Aorta (tissue), 5 donors: ENCODE measurements around the gene SHOX. TPM values are rescaled to one million over a fixed set of nuclear protein-coding genes. Genes with fewer than 3 reads are reported as not detected.

Experiments
- ATAC-seq: fragments of 200-7000 bp; cut with Tn5 transposase; one replicate; pipeline ENCODE4 v1.9.1; 2022; ENCODE audit warnings: moderate library complexity; ENCODE audit not compliant: low FRiP score
- DNase-seq, 2 donors: peaks; one replicate each; pipeline ENCODE4 v3.0.0-alpha.2; 2020
- H3K27ac ChIP-seq, 2 donors: one replicate each; pipeline ENCODE4 v1.5.1; 2013; ENCODE audit warnings: low read length in 2 of 2, mild to moderate bottlenecking in 2 of 2, moderate library complexity in 2 of 2, control low read depth in 1 of 2, inconsistent platforms in 1 of 2, low read depth in 1 of 2
- H3K27me3 ChIP-seq, 2 donors: one replicate each; pipeline ENCODE4 v1.6.1; 2013; ENCODE audit warnings: control low read depth in 1 of 2, low read length in 1 of 2, mild to moderate bottlenecking in 1 of 2, moderate library complexity in 1 of 2; ENCODE audit not compliant: insufficient read depth in 2 of 2, control insufficient read depth in 1 of 2
- H3K36me3 ChIP-seq, 2 donors: one replicate each; pipeline ENCODE4 v1.6.1; 2013; ENCODE audit warnings: control low read depth in 1 of 2, low read length in 1 of 2, mild to moderate bottlenecking in 1 of 2; ENCODE audit not compliant: insufficient read depth in 2 of 2, control insufficient read depth in 1 of 2
- H3K4me1 ChIP-seq, 2 donors: one replicate each; pipeline ENCODE4 v1.6.1; 2013; ENCODE audit warnings: low read length in 2 of 2, control low read depth in 1 of 2, mild to moderate bottlenecking in 1 of 2, moderate library complexity in 1 of 2; ENCODE audit not compliant: insufficient read depth in 2 of 2, control insufficient read depth in 1 of 2
- H3K4me3 ChIP-seq, 2 donors: one replicate each; pipeline ENCODE4 v1.5.1; 2013; ENCODE audit warnings: low read length in 2 of 2, control low read depth in 1 of 2, mild to moderate bottlenecking in 1 of 2
- H3K9me3 ChIP-seq: one replicate; pipeline ENCODE4 v1.6.1; 2013; ENCODE audit warnings: mild to moderate bottlenecking, low read length; ENCODE audit not compliant: control insufficient read depth
- WGBS, 2 donors: extraction: QIAGEN DNeasy Blood & Tissue Kit; methylation state at CpG; one replicate each; pipeline ENCODE4 v1.1.7; 2013; 5-methylcytosine and 5-hydroxymethylcytosine counted together
- intact Hi-C, 2 donors: fragments of 100-400 bp; cut with DNase I; formaldehyde crosslinking; loops; one replicate each; pipeline versions ENCODE4 v1.14.2 to v1.15.0; 2022
- polyA plus RNA-seq, 2 donors: library from polyadenylated mRNA; stranded (reverse); fragments of 200-250 nt; gene quantifications; one replicate each; pipeline ENCODE4 v1.2.3, GENCODE V29; 2013
- total RNA-seq, 2 donors: library from RNA; stranded (reverse); fragmentation: NEBNext Ultra II Directional; extraction: Animal tissue kit (Norgen Biotek cat#: 25700); gene quantifications; one replicate each; pipeline ENCODE4 v1.2.1, GENCODE V29; 2021
- donor health status: healthy with polysubstance abuse.
- donor health status: Bipolar disorder and iron deficiency.
- donor health status: DM: no; HTN: no; CAD: no.
- donor health status: DM: no; HTN: no; CAD: no.
- donor health status: DM: yes; HTN: yes; CAD: no.

The SHOX gene
- total and polyA plus RNA-seq, 4 donors: 0.13 TPM; not detected in 3

DNA sequence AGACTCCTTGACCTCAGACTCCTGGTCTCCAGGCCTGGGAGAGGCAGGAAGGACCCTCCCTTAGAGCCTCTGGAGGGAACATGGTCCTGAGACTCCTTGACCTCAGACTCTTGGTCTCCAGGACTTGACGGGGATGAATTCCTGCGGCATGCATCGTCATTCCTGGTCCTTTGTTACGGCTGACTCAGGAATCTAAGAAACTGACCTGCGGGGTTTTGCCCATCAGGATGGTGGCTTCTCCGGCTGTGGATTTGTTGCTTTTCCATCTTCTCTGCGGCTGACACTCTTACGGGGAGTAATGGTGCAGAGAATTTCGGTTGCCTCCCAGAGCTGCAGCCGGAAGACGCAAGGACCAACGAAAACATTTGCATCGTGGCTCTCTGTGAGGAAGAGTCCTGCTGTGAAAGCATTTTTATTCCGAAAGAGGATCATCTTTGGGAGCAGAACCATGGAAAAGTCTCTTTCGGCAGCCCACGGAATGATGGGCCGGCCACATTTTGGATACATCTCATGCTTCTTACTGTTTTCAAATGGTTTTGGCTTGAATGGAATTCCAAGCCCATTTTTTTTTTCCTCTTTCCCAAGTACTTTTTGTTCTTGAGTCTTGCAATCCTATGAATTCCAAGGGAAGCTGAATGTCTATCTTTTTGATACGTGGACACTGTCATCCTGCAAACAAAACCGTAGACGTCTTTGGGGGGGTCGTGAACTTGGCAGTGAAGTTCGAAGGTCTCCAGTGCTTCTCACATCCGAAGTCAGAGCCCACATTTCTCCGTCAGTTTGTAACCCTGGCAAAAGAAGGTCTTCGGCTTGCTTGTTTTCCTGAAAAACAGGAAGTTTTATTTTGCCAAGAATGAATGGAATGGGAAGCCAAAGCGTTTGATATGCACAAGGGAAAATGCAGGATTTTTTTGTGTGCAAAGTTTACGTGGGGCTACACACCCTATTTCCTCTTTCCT is 36.5 kb downstream of the SHOX start:
- intact Hi-C loops: no loop called here

DNA sequence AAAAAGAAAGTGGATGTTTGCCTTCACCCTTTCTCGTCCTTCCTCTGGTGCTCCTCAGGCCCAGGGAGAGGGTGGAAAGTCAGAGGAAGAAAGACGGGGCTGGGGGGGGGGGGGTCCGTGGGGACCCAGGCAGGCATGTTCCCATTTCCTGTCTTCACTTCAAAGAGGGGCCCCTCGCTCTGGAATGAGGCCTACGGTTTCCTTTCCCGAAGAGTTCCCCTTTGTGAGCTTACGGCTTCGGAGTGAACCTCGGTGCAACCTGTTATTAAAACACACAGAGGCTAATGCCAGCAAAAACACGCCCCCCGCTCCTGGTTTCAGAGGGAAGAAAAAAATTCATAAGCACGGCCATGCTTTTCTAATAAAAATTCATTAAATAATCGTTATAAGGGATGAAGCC is 40.1 kb downstream of the SHOX start:
- intact Hi-C loops: no loop called here
- 13 to 14% methylated on average over 12 to 13 of the region's 13 CpGs for WGBS, 2 donors
- no peaks in the 10 kb centered on the region for H3K4me1 ChIP-seq
- H3K9me3 ChIP-seq: peaks cover 6% of the 10 kb centered on the region
- no peaks in the 10 kb centered on the region for H3K36me3 ChIP-seq
- DNase-seq: no peak
- no peak for ATAC-seq
- H3K4me3 ChIP-seq: no peak overlapping the region
- no peaks in the 10 kb centered on the region for H3K27me3 ChIP-seq
- no peak overlapping the region for H3K27ac ChIP-seq

More for the DNA sequence above, 36.5 kb downstream of the SHOX start:
- Histone ChIP-seq H3K9me3 (peaks cover 4% of the 10 kb centered on the region), H3K27ac (no peak overlapping the region), H3K4me1 (no peaks in the 10 kb centered on the region), H3K27me3 (no peaks in the 10 kb centered on the region), H3K36me3 (no peaks in the 10 kb centered on the region), H3K4me3 (no peak overlapping the region)
- DNase-seq (no peak), ATAC-seq (no peak)
- 31 to 33% methylated on average over 27 of the region's 27 CpGs for WGBS, 2 donors

DNA sequence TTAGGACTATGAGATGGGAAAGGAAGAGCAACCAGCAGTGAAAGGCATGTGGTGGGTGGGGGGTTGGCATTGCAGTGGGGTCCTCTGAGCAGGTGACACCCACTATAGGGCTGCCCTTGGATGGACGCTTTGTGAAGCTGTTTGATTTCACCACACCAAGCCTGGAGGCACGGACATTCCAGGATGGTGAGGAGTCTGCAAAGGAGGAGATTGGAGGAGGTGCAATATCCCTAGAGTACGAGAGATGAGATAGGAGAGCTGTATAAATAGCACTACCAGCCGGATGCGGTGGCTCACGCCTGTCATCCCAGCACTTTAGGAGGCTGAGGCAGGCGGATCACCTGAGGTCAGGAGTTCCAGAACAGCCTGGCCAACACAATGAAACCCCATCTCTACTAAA is 42.3 kb downstream of the SHOX start:
- ATAC-seq (no peak), DNase-seq (no peak)
- Histone ChIP-seq H3K4me1 (no peaks in the 10 kb centered on the region), H3K9me3 (peaks cover 2% of the 10 kb centered on the region), H3K4me3 (no peak overlapping the region), H3K27ac (no peak overlapping the region), H3K27me3 (no peaks in the 10 kb centered on the region), H3K36me3 (no peaks in the 10 kb centered on the region)
- intact Hi-C loops: no loop called here
- 79 to 81% methylated on average over 7 of the region's 7 CpGs for WGBS, 2 donors

DNA sequence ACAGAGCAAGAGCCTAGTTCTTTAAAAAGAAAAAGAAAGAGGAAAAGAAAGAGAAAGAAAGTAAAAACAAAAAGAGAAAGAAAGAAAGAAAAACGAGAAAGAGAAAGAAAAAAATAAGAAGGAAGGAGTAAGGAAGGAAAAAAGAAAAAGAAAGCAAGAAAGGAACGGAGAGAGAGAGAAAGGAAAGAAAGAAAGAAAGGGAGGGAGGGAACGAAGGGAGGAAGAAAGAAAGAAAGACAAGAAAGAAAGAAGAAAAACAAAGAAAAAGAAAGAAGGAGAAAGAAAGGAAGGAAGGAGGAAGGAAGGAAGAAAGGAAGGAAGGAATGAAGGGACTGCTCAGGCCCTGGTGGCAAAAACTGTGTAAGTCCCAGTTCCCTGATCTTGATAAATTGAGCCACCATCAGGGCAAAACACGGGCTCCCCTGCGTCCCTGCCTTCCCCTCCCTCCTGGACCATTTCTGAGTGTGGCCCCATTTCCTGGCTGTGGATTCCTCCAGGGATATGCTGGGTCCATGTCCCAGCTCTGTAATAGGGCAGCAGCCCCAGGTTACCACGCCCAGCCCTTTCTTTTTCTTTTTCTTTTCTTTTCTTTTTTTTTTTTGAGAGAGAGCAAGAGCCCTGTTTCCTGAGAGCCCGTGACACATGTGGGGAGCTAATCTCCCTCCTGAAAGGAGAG is 44.8 kb downstream of the SHOX start:
- WGBS, 2 donors: 22 to 33% methylated on average over 6 to 7 of the region's 7 CpGs
- peaks cover 2% of the 10 kb centered on the region for H3K9me3 ChIP-seq
- no peak for DNase-seq
- H3K4me3 ChIP-seq: no peak overlapping the region
- no peak overlapping the region for H3K27ac ChIP-seq
- no peaks in the 10 kb centered on the region for H3K4me1 ChIP-seq
- no peaks in the 10 kb centered on the region for H3K36me3 ChIP-seq
- no peak for ATAC-seq
- H3K27me3 ChIP-seq: no peaks in the 10 kb centered on the region
- intact Hi-C loops: no loop called here

DNA sequence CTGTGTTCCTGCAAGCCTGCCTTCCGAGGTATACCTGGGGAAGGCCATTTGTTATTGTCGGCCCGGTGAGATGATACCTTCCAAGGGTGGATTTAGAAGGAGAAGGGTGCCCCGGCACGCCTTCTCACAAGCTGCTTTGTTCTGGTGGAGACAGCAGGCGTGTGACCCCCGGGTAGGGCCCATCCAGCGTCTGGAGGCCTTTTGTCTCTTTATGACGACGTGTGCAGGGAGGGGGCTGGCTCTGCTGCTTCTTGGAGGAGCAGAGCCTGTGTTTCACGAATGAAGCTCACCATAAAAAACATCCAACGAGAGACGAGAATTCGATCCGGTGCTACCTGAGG is 45.3 kb downstream of the SHOX start:
- no peak overlapping the region for H3K27ac ChIP-seq
- ATAC-seq (no peak), DNase-seq (no peak)
- H3K36me3 ChIP-seq: no peaks in the 10 kb centered on the region
- WGBS, 2 donors: 17 to 27% methylated on average over 15 of the region's 15 CpGs
- no peaks in the 10 kb centered on the region for H3K4me1 ChIP-seq
- no peak overlapping the region for H3K4me3 ChIP-seq
- intact Hi-C loops: no loop called here
- H3K27me3 ChIP-seq: no peaks in the 10 kb centered on the region
- H3K9me3 ChIP-seq: peaks cover 2% of the 10 kb centered on the region

DNA sequence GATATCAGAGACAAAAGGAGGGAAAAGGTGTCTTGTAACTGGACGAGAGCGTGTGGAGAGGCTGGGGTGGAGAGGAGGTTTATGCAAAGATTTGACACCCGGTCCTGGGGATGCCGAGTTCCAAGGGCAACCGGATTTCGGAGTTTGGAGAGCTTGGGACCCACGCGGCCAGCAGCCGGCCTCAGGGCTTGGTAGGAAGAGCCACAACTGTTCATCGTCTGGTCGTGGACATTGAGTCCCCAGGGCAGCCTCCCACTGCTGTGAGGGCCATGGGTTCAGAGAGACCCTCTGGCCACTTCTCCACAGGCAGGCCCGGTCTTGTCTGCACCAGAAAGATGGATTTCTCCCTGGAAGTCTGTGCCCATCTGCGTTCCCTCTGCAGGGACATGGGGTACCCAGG is 46.8 kb downstream of the SHOX start:
- ATAC-seq: no peak
- DNase-seq: no peak
- Histone ChIP-seq H3K27ac (no peak overlapping the region), H3K27me3 (no peaks in the 10 kb centered on the region), H3K4me3 (no peak overlapping the region), H3K9me3 (peaks cover 2% of the 10 kb centered on the region), H3K36me3 (no peaks in the 10 kb centered on the region), H3K4me1 (no peaks in the 10 kb centered on the region)
- intact Hi-C loops: no loop called here
- 78 to 80% methylated on average over 13 of the region's 13 CpGs for WGBS, 2 donors

DNA sequence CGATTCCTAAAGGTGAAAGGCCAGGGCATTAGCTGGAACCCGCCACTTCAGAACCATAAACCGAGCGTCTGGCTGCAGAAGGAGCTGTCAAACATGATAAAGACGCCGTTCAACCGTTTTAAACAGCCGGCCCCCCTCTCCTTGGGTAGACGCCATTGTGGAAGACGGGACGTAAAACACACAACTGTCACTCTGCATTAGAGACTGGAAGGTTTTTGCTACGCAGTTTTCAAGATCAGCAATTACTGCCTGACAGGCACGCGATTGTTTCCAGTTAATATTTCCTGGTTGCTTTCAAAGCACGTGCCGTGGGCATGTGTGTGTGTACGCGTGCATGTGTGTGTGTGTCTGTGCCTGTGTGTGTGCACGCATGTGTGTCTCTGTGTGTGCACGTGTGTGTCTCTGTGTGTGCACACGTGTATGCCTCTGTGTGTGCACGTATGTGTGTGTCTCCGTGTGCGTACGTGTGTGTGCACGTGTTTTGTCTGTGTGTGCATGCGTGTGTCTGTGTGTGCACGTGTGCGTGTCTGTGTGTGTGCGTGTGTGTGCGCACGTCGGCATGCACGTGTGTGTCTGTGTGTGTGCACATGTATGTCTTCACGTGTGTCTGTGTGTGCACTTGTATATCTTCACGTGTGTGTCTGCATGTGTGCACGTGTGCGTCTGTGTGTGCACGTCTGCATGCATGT is 48.8 kb downstream of the SHOX start:
- peaks cover 2% of the 10 kb centered on the region for H3K9me3 ChIP-seq
- intact Hi-C loops: no loop called here

DNA sequence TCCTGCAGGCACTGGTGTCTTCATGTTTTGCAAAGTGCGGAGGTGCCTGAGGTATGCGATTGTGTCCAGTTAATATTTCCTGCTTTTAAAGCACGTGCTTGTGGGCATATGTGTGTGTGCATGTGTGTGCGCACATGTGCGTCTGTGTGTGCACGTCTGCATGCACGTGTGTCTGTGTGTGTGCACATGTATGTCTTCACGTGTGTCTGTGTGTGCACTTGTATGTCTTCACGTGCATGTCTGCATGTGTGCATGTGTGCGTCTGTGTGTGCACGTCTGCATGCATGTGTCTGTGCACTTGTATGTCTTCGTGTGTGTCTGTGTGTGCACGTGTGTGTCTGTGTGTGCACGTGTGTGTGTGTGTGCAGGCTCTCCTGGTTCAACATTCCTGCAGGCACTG is 49.5 kb downstream of the SHOX start:
- H3K4me1 ChIP-seq: no peaks in the 10 kb centered on the region
- H3K4me3 ChIP-seq: no peak overlapping the region
- 91 to 95% methylated on average over 14 of the region's 14 CpGs for WGBS, 2 donors
- H3K36me3 ChIP-seq: no peaks in the 10 kb centered on the region
- no peak for DNase-seq
- H3K27me3 ChIP-seq: no peaks in the 10 kb centered on the region
- no peak for ATAC-seq
- peaks cover 2% of the 10 kb centered on the region for H3K9me3 ChIP-seq
- H3K27ac ChIP-seq: no peak overlapping the region
- intact Hi-C loops: no loop called here

More for the DNA sequence above, 48.8 kb downstream of the SHOX start:
- 54% methylated on average over 39 of the region's 39 CpGs for WGBS, 2 donors
- Histone ChIP-seq H3K27me3 (no peaks in the 10 kb centered on the region), H3K27ac (no peak overlapping the region), H3K4me1 (no peaks in the 10 kb centered on the region), H3K36me3 (no peaks in the 10 kb centered on the region), H3K4me3 (no peak overlapping the region)
- no peak for ATAC-seq
- no peak for DNase-seq
